ENCODE measurements around the gene CDK15. TPM values are rescaled to one million over a fixed set of nuclear protein-coding genes. Genes with fewer than 3 reads are reported as not detected.

The CDK15 gene
- total RNA-seq, 1 donor from 2014 or later, result 0.70 TPM

DNA sequence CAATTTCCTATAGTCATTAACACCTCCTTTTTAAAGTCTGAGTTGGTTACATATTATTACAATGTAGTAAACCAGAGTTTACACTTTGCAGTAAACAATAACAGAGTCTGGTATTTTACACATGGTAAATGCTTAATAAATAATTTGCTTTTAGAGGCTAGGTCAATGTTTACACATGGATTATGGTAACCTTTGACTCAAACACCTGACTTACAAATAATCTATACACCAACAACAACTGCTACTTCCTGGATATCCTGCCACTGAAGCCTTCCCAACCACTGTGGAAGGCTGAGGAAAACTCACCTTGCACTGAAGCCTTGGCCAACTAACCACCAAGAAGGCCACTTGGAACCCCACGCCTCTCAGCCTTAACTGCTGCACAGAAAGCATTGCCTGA is 31.0 kb upstream of the CDK15 start:
- DNase-seq (ENCODE audit: extremely low spot score, unreplicated experiment), result no peak
- Mint-ChIP-seq H3K36me3 (ENCODE audit: unreplicated experiment) (peaks cover 2% of the 10 kb centered on the region), H3K9me3 (ENCODE audit: unreplicated experiment) (no peaks in the 10 kb centered on the region), H3K27me3 (ENCODE audit: unreplicated experiment) (no peaks in the 10 kb centered on the region), H3K4me3 (ENCODE audit: unreplicated experiment) (no peak overlapping the region), H3K4me1 (ENCODE audit: unreplicated experiment) (peaks cover 70% of the 10 kb centered on the region), H3K27ac (ENCODE audit: unreplicated experiment) (no peak overlapping the region)
- TF ChIP-seq, protein P1, sequence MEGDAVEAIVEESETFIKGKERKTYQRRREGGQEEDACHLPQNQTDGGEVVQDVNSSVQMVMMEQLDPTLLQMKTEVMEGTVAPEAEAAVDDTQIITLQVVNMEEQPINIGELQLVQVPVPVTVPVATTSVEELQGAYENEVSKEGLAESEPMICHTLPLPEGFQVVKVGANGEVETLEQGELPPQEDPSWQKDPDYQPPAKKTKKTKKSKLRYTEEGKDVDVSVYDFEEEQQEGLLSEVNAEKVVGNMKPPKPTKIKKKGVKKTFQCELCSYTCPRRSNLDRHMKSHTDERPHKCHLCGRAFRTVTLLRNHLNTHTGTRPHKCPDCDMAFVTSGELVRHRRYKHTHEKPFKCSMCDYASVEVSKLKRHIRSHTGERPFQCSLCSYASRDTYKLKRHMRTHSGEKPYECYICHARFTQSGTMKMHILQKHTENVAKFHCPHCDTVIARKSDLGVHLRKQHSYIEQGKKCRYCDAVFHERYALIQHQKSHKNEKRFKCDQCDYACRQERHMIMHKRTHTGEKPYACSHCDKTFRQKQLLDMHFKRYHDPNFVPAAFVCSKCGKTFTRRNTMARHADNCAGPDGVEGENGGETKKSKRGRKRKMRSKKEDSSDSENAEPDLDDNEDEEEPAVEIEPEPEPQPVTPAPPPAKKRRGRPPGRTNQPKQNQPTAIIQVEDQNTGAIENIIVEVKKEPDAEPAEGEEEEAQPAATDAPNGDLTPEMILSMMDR (IDR thresholded peaks at IDR 0.05), result no peak

DNA sequence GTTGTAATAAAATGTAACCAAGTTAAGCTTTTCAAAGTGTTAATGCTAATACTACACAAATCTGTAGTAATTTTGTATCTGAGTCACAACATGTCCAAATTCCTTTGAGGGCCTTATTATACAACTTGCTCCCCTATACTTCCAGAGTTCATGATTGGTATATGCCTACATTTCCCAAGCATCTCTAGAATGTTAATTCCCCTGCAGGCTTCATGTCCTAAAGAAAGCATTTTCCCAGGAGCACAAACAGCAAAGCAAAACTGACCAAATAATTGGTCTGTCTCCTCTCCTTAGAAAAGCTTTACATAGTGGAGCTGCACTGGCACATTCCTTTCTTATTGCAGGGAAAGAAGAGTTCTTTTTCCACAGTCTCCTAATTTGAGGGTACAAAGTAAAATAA is 29.3 kb upstream of the CDK15 start:
- Mint-ChIP-seq H3K27ac (ENCODE audit: unreplicated experiment) (peak overlapping the region; percentile 50), H3K9me3 (ENCODE audit: unreplicated experiment) (no peaks in the 10 kb centered on the region), H3K27me3 (ENCODE audit: unreplicated experiment) (no peaks in the 10 kb centered on the region), H3K4me3 (ENCODE audit: unreplicated experiment) (peak overlapping the region; percentile 5), H3K4me1 (ENCODE audit: unreplicated experiment) (peaks cover 63% of the 10 kb centered on the region), H3K36me3 (ENCODE audit: unreplicated experiment) (peaks cover 2% of the 10 kb centered on the region)
- DNase-seq (ENCODE audit: extremely low spot score, unreplicated experiment), result no peak
- TF ChIP-seq, protein P1 (IDR thresholded peaks at IDR 0.05), result no peak

DNA sequence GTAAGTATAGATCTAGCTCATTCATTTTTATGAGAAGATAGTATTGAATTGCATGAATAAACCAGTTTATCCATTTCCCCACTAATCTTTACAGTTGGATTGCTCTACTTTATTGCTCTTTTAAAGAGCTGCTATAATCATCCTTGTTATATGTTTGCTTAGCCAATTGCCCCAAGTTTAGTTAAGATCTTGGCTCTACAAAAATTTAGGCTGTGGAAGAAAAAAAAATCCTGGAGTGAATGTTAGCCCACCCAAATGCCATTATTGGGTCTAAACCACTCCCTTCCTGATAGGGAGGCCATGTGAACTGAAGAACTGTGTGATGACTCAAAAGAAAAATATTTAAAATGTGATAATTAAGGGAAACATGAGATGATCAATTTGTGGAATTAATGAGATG is 28.5 kb upstream of the CDK15 start:
- H3K36me3 Mint-ChIP-seq (ENCODE audit: unreplicated experiment), result peaks cover 2% of the 10 kb centered on the region
- H3K9me3 Mint-ChIP-seq (ENCODE audit: unreplicated experiment), result no peaks in the 10 kb centered on the region
- peaks cover 61% of the 10 kb centered on the region for H3K4me1 Mint-ChIP-seq (ENCODE audit: unreplicated experiment)
- H3K27ac Mint-ChIP-seq (ENCODE audit: unreplicated experiment), result peak overlapping the region; percentile 29
- DNase-seq (ENCODE audit: extremely low spot score, unreplicated experiment), result no peak
- no peak overlapping the region for H3K4me3 Mint-ChIP-seq (ENCODE audit: unreplicated experiment)
- TF ChIP-seq, protein P1 (IDR thresholded peaks at IDR 0.05), result no peak
- H3K27me3 Mint-ChIP-seq (ENCODE audit: unreplicated experiment), result no peaks in the 10 kb centered on the region

DNA sequence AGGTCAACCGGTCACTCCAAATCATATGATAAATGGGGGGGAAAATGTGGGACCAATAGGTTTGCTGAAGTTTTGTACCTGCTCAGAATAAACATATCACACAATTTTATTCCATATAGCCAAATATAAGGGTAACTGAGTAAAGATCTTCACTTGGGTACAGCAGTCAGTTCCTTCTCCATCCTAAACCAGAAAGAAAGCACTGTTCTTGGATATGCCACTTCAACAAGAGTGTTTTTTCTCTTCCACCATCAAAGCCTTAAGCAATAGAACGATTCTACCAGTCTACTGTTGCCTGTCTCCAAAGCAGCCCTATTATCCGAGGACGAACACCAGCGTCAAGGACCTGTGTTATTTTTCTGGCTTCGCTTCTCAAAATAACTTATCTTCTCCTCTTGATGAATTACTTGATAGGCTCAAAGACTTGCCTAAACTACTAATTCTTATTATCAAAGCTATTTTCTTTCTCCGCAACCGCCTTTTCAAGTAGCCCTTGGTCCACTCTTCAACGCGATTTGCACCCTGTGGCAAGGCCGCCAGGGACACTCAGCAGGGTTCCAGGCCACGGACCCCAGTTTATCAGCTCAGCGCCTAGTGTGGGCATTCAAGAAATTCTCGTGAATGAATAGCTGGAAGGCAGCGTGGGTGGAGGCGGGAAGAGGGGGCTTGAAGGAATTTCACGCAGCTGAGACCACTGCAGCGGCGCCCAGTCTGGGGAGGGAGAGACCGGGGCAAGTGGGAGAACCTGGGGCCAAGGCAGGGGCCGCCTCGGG is 26.2 kb upstream of the CDK15 start:
- Mint-ChIP-seq H3K4me3 (ENCODE audit: unreplicated experiment) (peak overlapping the region; percentile 88), H3K27ac (ENCODE audit: unreplicated experiment) (peak overlapping the region; percentile 97), H3K4me1 (ENCODE audit: unreplicated experiment) (peaks cover 46% of the 10 kb centered on the region), H3K9me3 (ENCODE audit: unreplicated experiment) (no peaks in the 10 kb centered on the region), H3K36me3 (ENCODE audit: unreplicated experiment) (no peaks in the 10 kb centered on the region), H3K27me3 (ENCODE audit: unreplicated experiment) (peaks cover 4% of the 10 kb centered on the region)
- no peak for DNase-seq (ENCODE audit: extremely low spot score, unreplicated experiment)
- TF ChIP-seq, protein P1 (IDR thresholded peaks at IDR 0.05), result no peak

DNA sequence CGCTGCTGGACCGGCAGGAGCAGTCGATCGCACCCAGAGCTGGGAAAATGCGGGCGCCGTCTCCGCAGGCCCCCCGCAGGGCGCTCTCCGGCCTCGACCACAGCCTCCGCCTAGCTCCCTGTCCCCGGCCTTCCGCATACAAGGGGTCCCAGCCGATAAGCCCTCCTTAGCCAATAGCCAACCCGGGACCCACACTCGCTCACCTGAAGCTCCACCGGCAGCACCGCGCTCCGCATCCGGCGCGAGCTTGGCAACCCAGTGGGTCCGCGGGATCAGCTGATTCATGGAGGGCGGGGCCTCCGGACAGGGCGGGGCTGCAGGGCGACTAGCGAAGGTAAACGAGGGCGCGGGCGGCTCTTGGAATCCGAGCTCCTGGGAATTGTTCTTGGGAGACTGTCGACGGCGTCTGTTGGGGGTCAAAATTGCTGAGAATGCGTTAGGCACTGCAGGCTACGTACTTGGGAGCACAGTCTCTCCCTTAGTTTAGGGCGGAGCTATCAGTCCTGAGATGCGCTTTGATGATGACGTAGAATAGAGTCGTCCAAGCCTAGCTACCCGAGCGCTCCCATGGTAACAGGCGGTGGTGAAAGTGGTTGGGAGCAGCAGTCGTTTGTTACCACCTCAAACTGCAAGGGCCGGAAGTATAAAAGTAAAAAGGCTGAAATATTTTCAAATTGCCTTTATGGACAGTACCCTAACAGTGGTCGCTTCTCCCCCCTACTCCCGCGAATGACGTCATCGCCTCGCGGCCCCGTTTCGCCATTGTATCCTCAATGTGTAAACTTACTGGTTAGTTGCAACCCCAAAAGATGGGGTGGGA is 25.5 kb upstream of the CDK15 start, which contains the start of gene ALS2:
Gene ALS2 (minus strand): TSS at position 260 of the 820 bp plus-strand sequence. CDS start 12,048 bp downstream, outside the sequence.
- Mint-ChIP-seq H3K4me3 (ENCODE audit: unreplicated experiment) (peak within 1 kb of the TSS; percentile 88), H3K4me1 (ENCODE audit: unreplicated experiment) (peaks cover 46% of the 10 kb centered on the region), H3K27me3 (ENCODE audit: unreplicated experiment) (peaks cover 4% of the 10 kb centered on the region), H3K9me3 (ENCODE audit: unreplicated experiment) (no peaks in the 10 kb centered on the region), H3K36me3 (ENCODE audit: unreplicated experiment) (no peaks in the 10 kb centered on the region), H3K27ac (ENCODE audit: unreplicated experiment) (peak within 1 kb of the TSS; percentile 97)
- peak; percentile 97 for DNase-seq (ENCODE audit: extremely low spot score, unreplicated experiment)
- TF ChIP-seq, protein P1 (IDR thresholded peaks at IDR 0.05), result no peak
